ENCODE results near the gene C16orf87.

DNA sequence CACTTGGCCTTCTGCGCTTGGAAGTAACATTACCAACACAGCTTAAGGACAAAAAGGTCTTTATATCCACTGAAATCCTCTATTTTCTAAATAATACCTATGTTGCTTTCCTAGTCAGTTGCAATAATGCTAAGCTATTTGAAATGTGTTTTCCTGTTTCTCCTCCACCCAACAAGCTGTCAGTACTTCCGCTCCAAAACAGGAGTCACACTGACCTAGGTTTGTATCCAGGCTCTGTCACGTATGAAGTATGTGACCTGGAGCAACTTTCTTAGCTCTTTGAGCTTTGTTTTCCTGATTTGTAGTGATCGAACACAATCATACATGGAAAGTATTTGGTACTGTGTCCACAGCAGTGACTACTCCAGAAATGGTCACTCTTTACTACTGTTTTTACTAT lies 58.5 kb downstream of the C16orf87 start:
- TF ChIP-seq, protein P1, sequence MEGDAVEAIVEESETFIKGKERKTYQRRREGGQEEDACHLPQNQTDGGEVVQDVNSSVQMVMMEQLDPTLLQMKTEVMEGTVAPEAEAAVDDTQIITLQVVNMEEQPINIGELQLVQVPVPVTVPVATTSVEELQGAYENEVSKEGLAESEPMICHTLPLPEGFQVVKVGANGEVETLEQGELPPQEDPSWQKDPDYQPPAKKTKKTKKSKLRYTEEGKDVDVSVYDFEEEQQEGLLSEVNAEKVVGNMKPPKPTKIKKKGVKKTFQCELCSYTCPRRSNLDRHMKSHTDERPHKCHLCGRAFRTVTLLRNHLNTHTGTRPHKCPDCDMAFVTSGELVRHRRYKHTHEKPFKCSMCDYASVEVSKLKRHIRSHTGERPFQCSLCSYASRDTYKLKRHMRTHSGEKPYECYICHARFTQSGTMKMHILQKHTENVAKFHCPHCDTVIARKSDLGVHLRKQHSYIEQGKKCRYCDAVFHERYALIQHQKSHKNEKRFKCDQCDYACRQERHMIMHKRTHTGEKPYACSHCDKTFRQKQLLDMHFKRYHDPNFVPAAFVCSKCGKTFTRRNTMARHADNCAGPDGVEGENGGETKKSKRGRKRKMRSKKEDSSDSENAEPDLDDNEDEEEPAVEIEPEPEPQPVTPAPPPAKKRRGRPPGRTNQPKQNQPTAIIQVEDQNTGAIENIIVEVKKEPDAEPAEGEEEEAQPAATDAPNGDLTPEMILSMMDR (IDR thresholded peaks at IDR 0.05) = no peak
- TF ChIP-seq POLR2A (IDR thresholded peaks at IDR 0.05) = no peak

All from body of pancreas (tissue), 4 donors.